ENCODE data around the gene MACROD2. TPM values are rescaled to one million over a fixed set of nuclear protein-coding genes. Genes with fewer than 3 reads are reported as not detected.

MACROD2 gene
- total and polyA plus RNA-seq, 2 experiments from 2014 or later: 2.8 to 4.3 TPM

DNA sequence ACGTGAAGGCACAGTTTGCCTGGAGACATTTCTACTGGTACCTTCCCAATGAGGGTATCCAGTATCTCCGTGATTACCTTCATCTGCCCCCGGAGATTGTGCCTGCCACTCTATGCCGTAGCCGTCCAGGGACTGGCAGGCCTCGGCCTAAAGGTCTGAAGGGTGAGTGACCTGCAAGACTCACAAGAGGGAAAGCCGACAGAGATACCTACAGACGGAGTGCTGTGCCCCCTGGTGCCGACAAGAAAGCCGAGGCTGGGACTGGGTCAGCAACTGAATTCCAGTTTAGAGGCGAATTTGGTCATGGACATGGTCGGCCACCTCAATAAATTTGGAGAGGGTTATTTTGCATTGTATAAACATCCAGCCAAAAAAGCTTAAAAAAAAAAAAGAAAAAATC, 762.4 kb downstream of the MACROD2 start:
- H3K4me2 ChIP-seq: no peak overlapping the region
- H3K9me2 ChIP-seq (ENCODE audit: insufficient read depth): 0 out of 2 replicates have a peak, but pooled peaks cover 5% of the 10 kb centered on the region
- peak; percentile 64 for DNase-seq (ENCODE audit: low spot score)
- Mint-ChIP-seq H3K9me3 (no peaks in the 10 kb centered on the region), H3K4me1 (peaks cover 13% of the 10 kb centered on the region), H3K4me3 (no peak overlapping the region), H3K27me3 (ENCODE audit: insufficient read depth, low read depth, poor library complexity) (peaks cover 2% of the 10 kb centered on the region), H3K27ac (no peak overlapping the region), H3K36me3 (ENCODE audit: low read depth) (no peaks in the 10 kb centered on the region)
- ATAC-seq: no peak
- no peak overlapping the region for H3K4me3 ChIP-seq
- H3K27ac ChIP-seq (ENCODE audit: low read depth): no peak overlapping the region
- H3K79me2 ChIP-seq (replicated peaks; ENCODE audit: insufficient read depth): no peaks in the 10 kb centered on the region
- H3K4me1 ChIP-seq (ENCODE audit: insufficient read depth): 0 out of 2 replicates have a peak, but pooled peaks cover 6% of the 10 kb centered on the region
- no peaks in the 10 kb centered on the region for H3K36me3 ChIP-seq (ENCODE audit: insufficient read depth)
- H2AFZ ChIP-seq: no peak overlapping the region
- no peaks in the 10 kb centered on the region for H4K20me1 ChIP-seq (replicated peaks; ENCODE audit: insufficient read depth)
- no peaks in the 10 kb centered on the region for H3F3A ChIP-seq (replicated peaks; ENCODE audit: low read depth)
- no peaks in the 10 kb centered on the region for H3K27me3 ChIP-seq (ENCODE audit: insufficient read depth)
- TF ChIP-seq, protein P1, sequence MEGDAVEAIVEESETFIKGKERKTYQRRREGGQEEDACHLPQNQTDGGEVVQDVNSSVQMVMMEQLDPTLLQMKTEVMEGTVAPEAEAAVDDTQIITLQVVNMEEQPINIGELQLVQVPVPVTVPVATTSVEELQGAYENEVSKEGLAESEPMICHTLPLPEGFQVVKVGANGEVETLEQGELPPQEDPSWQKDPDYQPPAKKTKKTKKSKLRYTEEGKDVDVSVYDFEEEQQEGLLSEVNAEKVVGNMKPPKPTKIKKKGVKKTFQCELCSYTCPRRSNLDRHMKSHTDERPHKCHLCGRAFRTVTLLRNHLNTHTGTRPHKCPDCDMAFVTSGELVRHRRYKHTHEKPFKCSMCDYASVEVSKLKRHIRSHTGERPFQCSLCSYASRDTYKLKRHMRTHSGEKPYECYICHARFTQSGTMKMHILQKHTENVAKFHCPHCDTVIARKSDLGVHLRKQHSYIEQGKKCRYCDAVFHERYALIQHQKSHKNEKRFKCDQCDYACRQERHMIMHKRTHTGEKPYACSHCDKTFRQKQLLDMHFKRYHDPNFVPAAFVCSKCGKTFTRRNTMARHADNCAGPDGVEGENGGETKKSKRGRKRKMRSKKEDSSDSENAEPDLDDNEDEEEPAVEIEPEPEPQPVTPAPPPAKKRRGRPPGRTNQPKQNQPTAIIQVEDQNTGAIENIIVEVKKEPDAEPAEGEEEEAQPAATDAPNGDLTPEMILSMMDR (conservative IDR thresholded peaks at IDR 0.05; ENCODE audit: low read depth in 2 of 2): peak; percentile 36 to 75
- no peak for TF ChIP-seq ZNF114 (CRISPR knock-in tag; IDR thresholded peaks at IDR 0.05)

DNA sequence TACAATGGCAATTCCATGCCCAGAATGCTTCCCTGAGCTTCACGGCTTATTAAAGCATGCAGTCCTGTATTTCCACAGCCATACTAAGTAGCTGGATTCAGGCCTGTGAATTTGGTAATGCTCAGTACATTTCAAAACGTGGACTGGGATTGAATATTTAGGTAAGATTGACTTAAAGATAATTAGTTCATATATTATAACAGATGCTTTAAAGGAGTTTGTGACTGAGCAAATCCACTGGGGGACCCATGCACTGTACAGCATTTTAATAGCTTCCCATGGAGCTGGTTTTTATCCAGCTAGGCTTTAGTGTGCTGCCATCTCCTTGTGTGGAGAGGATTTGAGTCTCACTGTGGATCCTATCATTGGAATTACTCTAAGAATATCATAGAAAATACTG, 763.0 kb downstream of the MACROD2 start:
- no peak overlapping the region for H3K4me3 Mint-ChIP-seq
- Histone ChIP-seq H3K4me2 (no peak overlapping the region), H3K79me2 (replicated peaks; ENCODE audit: insufficient read depth) (no peaks in the 10 kb centered on the region), H3K36me3 (ENCODE audit: insufficient read depth) (no peaks in the 10 kb centered on the region), H3K4me1 (ENCODE audit: insufficient read depth) (0 out of 2 replicates have a peak, but pooled peaks cover 7% of the 10 kb centered on the region), H4K20me1 (replicated peaks; ENCODE audit: insufficient read depth) (no peaks in the 10 kb centered on the region), H3K27ac (ENCODE audit: low read depth) (no peak overlapping the region), H3F3A (replicated peaks; ENCODE audit: low read depth) (no peaks in the 10 kb centered on the region), H3K9me2 (ENCODE audit: insufficient read depth) (0 out of 2 replicates have a peak, but pooled peaks cover 5% of the 10 kb centered on the region), H2AFZ (no peak overlapping the region), H3K27me3 (ENCODE audit: insufficient read depth) (no peaks in the 10 kb centered on the region), H3K4me3 (no peak overlapping the region)
- H3K4me1 Mint-ChIP-seq: peaks cover 20% of the 10 kb centered on the region
- H3K27me3 Mint-ChIP-seq (ENCODE audit: insufficient read depth, low read depth, poor library complexity): peaks cover 2% of the 10 kb centered on the region
- no peak overlapping the region for H3K27ac Mint-ChIP-seq
- DNase-seq (ENCODE audit: low spot score) (no peak), ATAC-seq (no peak)
- H3K36me3 Mint-ChIP-seq (ENCODE audit: low read depth): no peaks in the 10 kb centered on the region
- H3K9me3 Mint-ChIP-seq: no peaks in the 10 kb centered on the region
- TF ChIP-seq, protein P2, sequence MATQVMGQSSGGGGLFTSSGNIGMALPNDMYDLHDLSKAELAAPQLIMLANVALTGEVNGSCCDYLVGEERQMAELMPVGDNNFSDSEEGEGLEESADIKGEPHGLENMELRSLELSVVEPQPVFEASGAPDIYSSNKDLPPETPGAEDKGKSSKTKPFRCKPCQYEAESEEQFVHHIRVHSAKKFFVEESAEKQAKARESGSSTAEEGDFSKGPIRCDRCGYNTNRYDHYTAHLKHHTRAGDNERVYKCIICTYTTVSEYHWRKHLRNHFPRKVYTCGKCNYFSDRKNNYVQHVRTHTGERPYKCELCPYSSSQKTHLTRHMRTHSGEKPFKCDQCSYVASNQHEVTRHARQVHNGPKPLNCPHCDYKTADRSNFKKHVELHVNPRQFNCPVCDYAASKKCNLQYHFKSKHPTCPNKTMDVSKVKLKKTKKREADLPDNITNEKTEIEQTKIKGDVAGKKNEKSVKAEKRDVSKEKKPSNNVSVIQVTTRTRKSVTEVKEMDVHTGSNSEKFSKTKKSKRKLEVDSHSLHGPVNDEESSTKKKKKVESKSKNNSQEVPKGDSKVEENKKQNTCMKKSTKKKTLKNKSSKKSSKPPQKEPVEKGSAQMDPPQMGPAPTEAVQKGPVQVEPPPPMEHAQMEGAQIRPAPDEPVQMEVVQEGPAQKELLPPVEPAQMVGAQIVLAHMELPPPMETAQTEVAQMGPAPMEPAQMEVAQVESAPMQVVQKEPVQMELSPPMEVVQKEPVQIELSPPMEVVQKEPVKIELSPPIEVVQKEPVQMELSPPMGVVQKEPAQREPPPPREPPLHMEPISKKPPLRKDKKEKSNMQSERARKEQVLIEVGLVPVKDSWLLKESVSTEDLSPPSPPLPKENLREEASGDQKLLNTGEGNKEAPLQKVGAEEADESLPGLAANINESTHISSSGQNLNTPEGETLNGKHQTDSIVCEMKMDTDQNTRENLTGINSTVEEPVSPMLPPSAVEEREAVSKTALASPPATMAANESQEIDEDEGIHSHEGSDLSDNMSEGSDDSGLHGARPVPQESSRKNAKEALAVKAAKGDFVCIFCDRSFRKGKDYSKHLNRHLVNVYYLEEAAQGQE (IDR thresholded peaks at IDR 0.05; ENCODE audit: unreplicated experiment): no peak
- TF ChIP-seq, protein P3, sequence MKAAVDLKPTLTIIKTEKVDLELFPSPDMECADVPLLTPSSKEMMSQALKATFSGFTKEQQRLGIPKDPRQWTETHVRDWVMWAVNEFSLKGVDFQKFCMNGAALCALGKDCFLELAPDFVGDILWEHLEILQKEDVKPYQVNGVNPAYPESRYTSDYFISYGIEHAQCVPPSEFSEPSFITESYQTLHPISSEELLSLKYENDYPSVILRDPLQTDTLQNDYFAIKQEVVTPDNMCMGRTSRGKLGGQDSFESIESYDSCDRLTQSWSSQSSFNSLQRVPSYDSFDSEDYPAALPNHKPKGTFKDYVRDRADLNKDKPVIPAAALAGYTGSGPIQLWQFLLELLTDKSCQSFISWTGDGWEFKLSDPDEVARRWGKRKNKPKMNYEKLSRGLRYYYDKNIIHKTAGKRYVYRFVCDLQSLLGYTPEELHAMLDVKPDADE (IDR thresholded peaks at IDR 0.05): no peak
- no peak for TF ChIP-seq ZNF114 (CRISPR knock-in tag; IDR thresholded peaks at IDR 0.05)
- TF ChIP-seq, protein P4, sequence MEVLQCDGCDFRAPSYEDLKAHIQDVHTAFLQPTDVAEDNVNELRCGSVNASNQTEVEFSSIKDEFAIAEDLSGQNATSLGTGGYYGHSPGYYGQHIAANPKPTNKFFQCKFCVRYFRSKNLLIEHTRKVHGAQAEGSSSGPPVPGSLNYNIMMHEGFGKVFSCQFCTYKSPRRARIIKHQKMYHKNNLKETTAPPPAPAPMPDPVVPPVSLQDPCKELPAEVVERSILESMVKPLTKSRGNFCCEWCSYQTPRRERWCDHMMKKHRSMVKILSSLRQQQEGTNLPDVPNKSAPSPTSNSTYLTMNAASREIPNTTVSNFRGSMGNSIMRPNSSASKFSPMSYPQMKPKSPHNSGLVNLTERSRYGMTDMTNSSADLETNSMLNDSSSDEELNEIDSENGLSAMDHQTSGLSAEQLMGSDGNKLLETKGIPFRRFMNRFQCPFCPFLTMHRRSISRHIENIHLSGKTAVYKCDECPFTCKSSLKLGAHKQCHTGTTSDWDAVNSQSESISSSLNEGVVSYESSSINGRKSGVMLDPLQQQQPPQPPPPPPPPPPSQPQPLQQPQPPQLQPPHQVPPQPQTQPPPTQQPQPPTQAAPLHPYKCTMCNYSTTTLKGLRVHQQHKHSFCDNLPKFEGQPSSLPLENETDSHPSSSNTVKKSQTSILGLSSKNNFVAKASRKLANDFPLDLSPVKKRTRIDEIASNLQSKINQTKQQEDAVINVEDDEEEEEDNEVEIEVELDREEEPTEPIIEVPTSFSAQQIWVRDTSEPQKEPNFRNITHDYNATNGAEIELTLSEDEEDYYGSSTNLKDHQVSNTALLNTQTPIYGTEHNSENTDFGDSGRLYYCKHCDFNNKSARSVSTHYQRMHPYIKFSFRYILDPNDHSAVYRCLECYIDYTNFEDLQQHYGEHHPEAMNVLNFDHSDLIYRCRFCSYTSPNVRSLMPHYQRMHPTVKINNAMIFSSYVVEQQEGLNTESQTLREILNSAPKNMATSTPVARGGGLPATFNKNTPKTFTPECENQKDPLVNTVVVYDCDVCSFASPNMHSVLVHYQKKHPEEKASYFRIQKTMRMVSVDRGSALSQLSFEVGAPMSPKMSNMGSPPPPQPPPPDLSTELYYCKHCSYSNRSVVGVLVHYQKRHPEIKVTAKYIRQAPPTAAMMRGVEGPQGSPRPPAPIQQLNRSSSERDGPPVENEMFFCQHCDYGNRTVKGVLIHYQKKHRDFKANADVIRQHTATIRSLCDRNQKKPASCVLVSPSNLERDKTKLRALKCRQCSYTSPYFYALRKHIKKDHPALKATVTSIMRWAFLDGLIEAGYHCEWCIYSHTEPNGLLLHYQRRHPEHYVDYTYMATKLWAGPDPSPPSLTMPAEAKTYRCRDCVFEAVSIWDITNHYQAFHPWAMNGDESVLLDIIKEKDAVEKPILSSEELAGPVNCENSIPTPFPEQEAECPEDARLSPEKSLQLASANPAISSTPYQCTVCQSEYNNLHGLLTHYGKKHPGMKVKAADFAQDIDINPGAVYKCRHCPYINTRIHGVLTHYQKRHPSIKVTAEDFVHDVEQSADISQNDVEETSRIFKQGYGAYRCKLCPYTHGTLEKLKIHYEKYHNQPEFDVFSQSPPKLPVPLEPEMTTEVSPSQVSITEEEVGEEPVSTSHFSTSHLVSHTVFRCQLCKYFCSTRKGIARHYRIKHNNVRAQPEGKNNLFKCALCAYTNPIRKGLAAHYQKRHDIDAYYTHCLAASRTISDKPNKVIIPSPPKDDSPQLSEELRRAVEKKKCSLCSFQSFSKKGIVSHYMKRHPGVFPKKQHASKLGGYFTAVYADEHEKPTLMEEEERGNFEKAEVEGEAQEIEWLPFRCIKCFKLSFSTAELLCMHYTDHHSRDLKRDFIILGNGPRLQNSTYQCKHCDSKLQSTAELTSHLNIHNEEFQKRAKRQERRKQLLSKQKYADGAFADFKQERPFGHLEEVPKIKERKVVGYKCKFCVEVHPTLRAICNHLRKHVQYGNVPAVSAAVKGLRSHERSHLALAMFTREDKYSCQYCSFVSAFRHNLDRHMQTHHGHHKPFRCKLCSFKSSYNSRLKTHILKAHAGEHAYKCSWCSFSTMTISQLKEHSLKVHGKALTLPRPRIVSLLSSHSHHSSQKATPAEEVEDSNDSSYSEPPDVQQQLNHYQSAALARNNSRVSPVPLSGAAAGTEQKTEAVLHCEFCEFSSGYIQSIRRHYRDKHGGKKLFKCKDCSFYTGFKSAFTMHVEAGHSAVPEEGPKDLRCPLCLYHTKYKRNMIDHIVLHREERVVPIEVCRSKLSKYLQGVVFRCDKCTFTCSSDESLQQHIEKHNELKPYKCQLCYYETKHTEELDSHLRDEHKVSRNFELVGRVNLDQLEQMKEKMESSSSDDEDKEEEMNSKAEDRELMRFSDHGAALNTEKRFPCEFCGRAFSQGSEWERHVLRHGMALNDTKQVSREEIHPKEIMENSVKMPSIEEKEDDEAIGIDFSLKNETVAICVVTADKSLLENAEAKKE (CRISPR knock-in tag; IDR thresholded peaks at IDR 0.05): no peak
- TF ChIP-seq EZH2phosphoT487 (IDR thresholded peaks at IDR 0.05; ENCODE audit: unreplicated experiment): no peak
- TF ChIP-seq CREB1 (CRISPR knock-in tag; IDR thresholded peaks at IDR 0.05; ENCODE audit: low read depth): no peak
- no peak for TF ChIP-seq JUNB (IDR thresholded peaks at IDR 0.05; ENCODE audit: unreplicated experiment)
- TF ChIP-seq STAT1 (IDR thresholded peaks at IDR 0.05; ENCODE audit: unreplicated experiment): no peak
- TF ChIP-seq NANOG (IDR thresholded peaks at IDR 0.05; ENCODE audit: borderline replicate concordance): no peak

All from GM23338 (cell line).